Measurements from ENCODE around the gene EFCC1. TPM values are rescaled to one million over a fixed set of nuclear protein-coding genes. Genes with fewer than 3 reads are reported as not detected.

Gene EFCC1
- total and polyA plus RNA-seq, 2 of the 8 experiments (the other 6 are each of a cell fraction or from before 2014, with no cell fraction given) = 0.14 to 0.37 TPM

DNA sequence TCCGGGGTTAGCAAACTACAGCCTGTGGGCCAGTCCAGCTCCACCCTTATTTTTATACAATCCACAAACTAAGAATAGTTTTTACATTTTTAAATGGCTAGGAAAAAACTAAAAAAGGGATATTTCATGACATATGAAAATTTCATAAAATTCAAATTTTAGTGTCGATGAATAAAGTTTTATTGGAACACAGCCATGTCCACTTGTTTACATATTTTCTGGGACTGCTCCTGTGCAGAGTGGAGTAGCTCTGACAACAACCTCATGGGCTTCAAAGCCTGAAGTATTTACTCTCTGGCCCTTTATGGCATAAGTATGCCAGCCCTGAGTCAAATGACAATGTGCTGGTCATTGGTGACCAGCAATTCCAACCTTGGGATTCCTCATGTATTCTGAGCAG lies 17.2 kb downstream of the EFCC1 start:
- no peak overlapping the region for H3K18ac ChIP-seq (ENCODE audit: extremely low read depth, low read length)
- no peak overlapping the region for H3K23ac ChIP-seq (ENCODE audit: insufficient read length)
- H3K27me3 ChIP-seq (replicated peaks in 1 of 4; ENCODE audit: control insufficient read depth in 3 of 4, extremely low read depth in 1 of 4, insufficient read depth in 3 of 4, low read length in 3 of 4) = peaks cover 0 to 4% (median 0%) of the 10 kb centered on the region in 4 experiments; a peak in 1 of 7 replicates
- POLR2A ChIA-PET (ENCODE audit: partially characterized antibody) = no interaction called here
- 82% methylated on average over 2 of the region's 2 CpGs; no CpG with 5 or more reads in 1 of the 2 experiments for WGBS, 2 experiments (ENCODE audit: extremely low coverage in 1 of 2, insufficient coverage in 1 of 2, insufficient read length in 1 of 2, insufficient replicate concordance in 2 of 2, low coverage in 1 of 2, low lambda C conversion rate in 2 of 2, missing lambda C conversion rate in 1 of 2)
- peaks cover 0 to 7% (median 1%) of the 10 kb centered on the region in 4 experiments; a peak in 2 of 7 replicates for H3K4me1 ChIP-seq (replicated peaks in 1 of 4; ENCODE audit: control insufficient read depth in 3 of 4, insufficient read depth in 4 of 4, low read length in 3 of 4)
- no peaks in the 10 kb centered on the region for H3K36me3 ChIP-seq (ENCODE audit: control insufficient read depth in 2 of 4, insufficient read depth in 4 of 4, low read length in 3 of 4)
- no peak overlapping the region for H3K4me3 ChIP-seq (ENCODE audit: extremely low read depth in 1 of 4, insufficient read depth in 2 of 4, low read depth in 3 of 4, low read length in 4 of 4)
- H4K91ac ChIP-seq (replicated peaks; ENCODE audit: insufficient read length, low read length) = no peak overlapping the region
- FAIRE-seq (no peak), DNase-seq (ENCODE audit: low read depth in 1 of 2, low spot score in 2 of 2) (no peak)
- no peak for TF ChIP-seq TCF12 (IDR thresholded peaks at IDR 0.05; ENCODE audit: low read depth, low read length)
- TF ChIP-seq HDAC6 (IDR thresholded peaks at IDR 0.05; ENCODE audit: low read depth, low read length) = no peak
- TF ChIP-seq NRF1 (IDR thresholded peaks at IDR 0.05; ENCODE audit: low read depth, low read length) = no peak
- TF ChIP-seq ZNF274 (IDR thresholded peaks at IDR 0.05; ENCODE audit: borderline replicate concordance, extremely low read depth, low read length) = no peak
- H3K4ac ChIP-seq (replicated peaks; ENCODE audit: insufficient read length, low read depth, low read length) = no peak overlapping the region
- H3K14ac ChIP-seq (ENCODE audit: insufficient read length) = no peak overlapping the region
- no peak overlapping the region for H3K4me2 ChIP-seq (ENCODE audit: insufficient read depth in 1 of 2, low read depth in 2 of 2, low read length in 2 of 2)
- H3K9ac ChIP-seq (replicated peaks in 1 of 4; ENCODE audit: extremely low read depth in 1 of 4, low read depth in 3 of 4, low read length in 3 of 4) = no peak overlapping the region
- H2BK12ac ChIP-seq (ENCODE audit: low read depth, low read length) = no peak overlapping the region
- no peaks in the 10 kb centered on the region for H3K79me2 ChIP-seq (ENCODE audit: control insufficient read depth in 1 of 2, insufficient read depth in 2 of 2, low read length in 2 of 2)
- H2AFZ ChIP-seq (ENCODE audit: low read length) = no peak overlapping the region
- H2BK15ac ChIP-seq (ENCODE audit: low read length) = no peak overlapping the region
- no peak overlapping the region for H2BK20ac ChIP-seq (ENCODE audit: low read length)
- no peak overlapping the region for H2AK5ac ChIP-seq (ENCODE audit: low read depth, low read length)
- H4K20me1 ChIP-seq (replicated peaks in 1 of 2; ENCODE audit: control insufficient read depth in 1 of 2, insufficient read depth in 2 of 2, low read length in 2 of 2) = no peaks in the 10 kb centered on the region
- H3K56ac ChIP-seq (replicated peaks; ENCODE audit: insufficient read length, low read depth, low read length) = no peak overlapping the region
- H3K9me3 ChIP-seq (ENCODE audit: insufficient read depth in 2 of 2, low read depth in 1 of 2, low read length in 1 of 2) = no peaks in the 10 kb centered on the region
- H4K8ac ChIP-seq (ENCODE audit: extremely low read depth, insufficient read depth, low read length) = no peak overlapping the region
- H2BK5ac ChIP-seq (ENCODE audit: low read depth, low read length) = no peak overlapping the region
- H3K79me1 ChIP-seq (ENCODE audit: low read depth, low read length) = no peaks in the 10 kb centered on the region
- no peak overlapping the region for H3K27ac ChIP-seq (ENCODE audit: low read depth, low read length)
- H2BK120ac ChIP-seq (replicated peaks; ENCODE audit: low read depth, low read length) = no peak overlapping the region
- CTCF ChIA-PET (ENCODE audit: partially characterized antibody) = no interaction called here
- no peak overlapping the region for H4K5ac ChIP-seq (ENCODE audit: insufficient read length, low read depth, low read length)
- H3K23me2 ChIP-seq (ENCODE audit: low read depth, low read length) = no peaks in the 10 kb centered on the region
